Stimulated activated CD4-positive, alpha-beta T cell treated with anti-CD3 and anti-CD28 coated beads, Interleukin-1b, Interleukin-23, amount 100 ng/mL, for 4 hours (primary cell): ENCODE results near the gene CEACAM4.
"Not testable (repeated sequence)": the region's sequence is repeated elsewhere in the genome, so short reads cannot be mapped to it uniquely, and the experiment has no call there.

Experiments
- DNase-seq, 2 donors: peaks; one replicate each; pipeline ENCODE4 v3.0.0-alpha.2; 2020; ENCODE audit warnings: low read depth in 2 of 2

The CEACAM4 gene

GRCh38 chr19:41584931-41585330, 41.9 kb downstream of the CEACAM4 start:
- no peak for DNase-seq

GRCh38 chr19:41584260-41584810, 42.5 kb downstream of the CEACAM4 start:
- DNase-seq, result no peak

- not testable (repeated sequence) for DNase-seq
Measured at GRCh38 chr19:41582577-41583182, 44.2 kb downstream of the CEACAM4 start.

- not testable (repeated sequence) for DNase-seq
Measured at GRCh38 chr19:41581068-41581467, 45.8 kb downstream of the CEACAM4 start.

- DNase-seq, result no peak
Measured at GRCh38 chr19:41578886-41579285, 48.0 kb downstream of the CEACAM4 start.

- DNase-seq, result no peak
Measured at GRCh38 chr19:41577833-41578232, 49.0 kb downstream of the CEACAM4 start.

- no peak for DNase-seq
Measured at GRCh38 chr19:41577144-41577830, 49.6 kb downstream of the CEACAM4 start.

- peak in 1 of 2 donors; percentile 25 for DNase-seq
Measured at GRCh38 chr19:41575998-41576397, 50.9 kb downstream of the CEACAM4 start, which contains the start of gene CEACAM21. Gene CEACAM21 (plus strand): TSS chr19:41576166. CDS start chr19:41576275, 109 bp downstream.

GRCh38 chr19:41570639-41571112, 56.2 kb downstream of the CEACAM4 start:
- DNase-seq, result peak; percentile 84 to 88

- no peak for DNase-seq
Measured at GRCh38 chr19:41570179-41570578, 56.7 kb downstream of the CEACAM4 start.

GRCh38 chr19:41569481-41570150, 57.3 kb downstream of the CEACAM4 start:
- no peak for DNase-seq
